Peyer's patch (tissue), 4 donors: ENCODE measurements around the gene ELOVL5. TPM values are rescaled to one million over a fixed set of nuclear protein-coding genes. Genes with fewer than 3 reads are reported as not detected.

Source experiments
- DNase-seq, 3 donors: peaks; one replicate each; pipeline ENCODE4 v3.0.0-alpha.2; 2017 to 2019
- H3K27ac ChIP-seq, 4 donors: fragments of 200-600 bp; sonication (generic); one replicate each; pipeline ENCODE4 v1.5.1; 2016 to 2019
- H3K27me3 ChIP-seq, 2 donors: fragments of 200-600 bp; sonication (generic); one replicate each; pipeline ENCODE4 v1.5.1; 2019
- H3K36me3 ChIP-seq, 3 donors: fragments of 200-600 bp; sonication (generic); one replicate each; pipeline ENCODE4 v1.5.1; 2016 to 2019
- H3K4me1 ChIP-seq, 4 donors: fragments of 200-600 bp; sonication (generic); one replicate each; pipeline ENCODE4 v1.5.1; 2016 to 2019
- H3K4me3 ChIP-seq, 4 donors: fragments of 200-600 bp; sonication (generic); 1 replicate in 3 of 4; 2 replicates in 1 of 4; pipeline ENCODE4 v1.5.1; 2016 to 2019; ENCODE audit warnings: mild to moderate bottlenecking in 1 of 4
- H3K9me3 ChIP-seq, 4 donors: fragments of 200-600 bp; sonication (generic); one replicate each; pipeline ENCODE4 v1.5.1; 2016 to 2019; ENCODE audit warnings: mild to moderate bottlenecking in 1 of 4
- CTCF ChIP-seq, 6 experiments: fragments of 450-650 bp in 4 of 6; fragments of 200-600 bp in 2 of 6; sonication (generic) in 1 of 6; IDR thresholded peaks; one replicate each; pipeline ENCODE4 v1.5.1; 2017 to 2019; ENCODE audit warnings: antibody characterized with exemption in 6 of 6, mild to moderate bottlenecking in 3 of 6, moderate library complexity in 1 of 6
- POLR2A ChIP-seq, 2 donors: fragments of 450-650 bp; IDR thresholded peaks; one replicate each; pipeline ENCODE4 v1.5.1; 2017; ENCODE audit warnings: antibody characterized with exemption in 2 of 2, mild to moderate bottlenecking in 2 of 2, moderate library complexity in 2 of 2
- total RNA-seq, 4 donors: library from RNA; depleted of rRNA; stranded (reverse); fragments of >200 nt; gene quantifications; one replicate each; pipeline ENCODE4 v1.1.0, GENCODE V29; 2016

The ELOVL5 gene
- total RNA-seq, 4 donors from 2014 or later, result 40.3 to 101 (median 78.6) TPM

- H3K4me1 ChIP-seq, result no peaks in the 10 kb centered on the region
- H3K4me3 ChIP-seq, result no peak overlapping the region
- TF ChIP-seq POLR2A (IDR thresholded peaks at IDR 0.05) (no peak), CTCF (IDR thresholded peaks at IDR 0.05) (no peak)
- no peak for DNase-seq
- H3K27ac ChIP-seq, result peak overlapping the region in 1 of 4 donors; percentile 51
- H3K36me3 ChIP-seq, result no peaks in the 10 kb centered on the region
- H3K9me3 ChIP-seq, result no peaks in the 10 kb centered on the region
- H3K27me3 ChIP-seq, result no peaks in the 10 kb centered on the region
These were observed 21.7 kb downstream of the ELOVL5 start for GRCh38 chr6:53327017-53327395.

GRCh38 chr6:53326372-53327016 is 22.3 kb downstream of the ELOVL5 start:
- DNase-seq, result no peak
- Histone ChIP-seq H3K27ac (peak overlapping the region in 1 of 4 donors; percentile 51), H3K9me3 (no peaks in the 10 kb centered on the region), H3K4me1 (no peaks in the 10 kb centered on the region), H3K4me3 (no peak overlapping the region), H3K27me3 (no peaks in the 10 kb centered on the region), H3K36me3 (no peaks in the 10 kb centered on the region)
- TF ChIP-seq CTCF (IDR thresholded peaks at IDR 0.05) (no peak), POLR2A (IDR thresholded peaks at IDR 0.05) (no peak)

- Histone ChIP-seq H3K27me3 (no peaks in the 10 kb centered on the region), H3K27ac (peak overlapping the region in 1 of 4 donors; percentile 51), H3K36me3 (no peaks in the 10 kb centered on the region), H3K9me3 (no peaks in the 10 kb centered on the region), H3K4me3 (no peak overlapping the region), H3K4me1 (no peaks in the 10 kb centered on the region)
- no peak for TF ChIP-seq POLR2A (IDR thresholded peaks at IDR 0.05)
- TF ChIP-seq CTCF (IDR thresholded peaks at IDR 0.05), result no peak
- no peak for DNase-seq
These were observed 23.0 kb downstream of the ELOVL5 start for GRCh38 chr6:53325785-53326184.

GRCh38 chr6:53322188-53323029 is 26.3 kb downstream of the ELOVL5 start:
- H3K4me3 ChIP-seq, result no peak overlapping the region
- no peaks in the 10 kb centered on the region for H3K4me1 ChIP-seq
- no peaks in the 10 kb centered on the region for H3K27me3 ChIP-seq
- H3K36me3 ChIP-seq, result no peaks in the 10 kb centered on the region
- no peak for DNase-seq
- peak overlapping the region in 1 of 4 donors; percentile 5 for H3K27ac ChIP-seq
- no peaks in the 10 kb centered on the region for H3K9me3 ChIP-seq
- TF ChIP-seq CTCF (IDR thresholded peaks at IDR 0.05) (no peak), POLR2A (IDR thresholded peaks at IDR 0.05) (no peak)

- no peaks in the 10 kb centered on the region for H3K9me3 ChIP-seq
- TF ChIP-seq POLR2A (IDR thresholded peaks at IDR 0.05), result no peak
- no peak for TF ChIP-seq CTCF (IDR thresholded peaks at IDR 0.05)
- H3K4me3 ChIP-seq, result no peak overlapping the region
- H3K27me3 ChIP-seq, result no peaks in the 10 kb centered on the region
- peak overlapping the region in 1 of 4 donors; percentile 5 for H3K27ac ChIP-seq
- H3K4me1 ChIP-seq, result no peaks in the 10 kb centered on the region
- no peaks in the 10 kb centered on the region for H3K36me3 ChIP-seq
- no peak for DNase-seq
These were observed 27.0 kb downstream of the ELOVL5 start for GRCh38 chr6:53321701-53322100.
